HCT116 (cell line): ENCODE data around the gene SLC2A9. TPM values are rescaled to one million over a fixed set of nuclear protein-coding genes. Genes with fewer than 3 reads are reported as not detected.

Experiments
- ATAC-seq: fragments of 200-7000 bp; cut with Tn5 transposase; 2 replicates; pipeline ENCODE4 v1.9.1; 2020; ENCODE audit warnings: mild to moderate bottlenecking, moderate library complexity
- BruUV-seq: library from RNA; stranded (reverse); fragments of 400-500 nt; replicated peaks from 2 replicates; lab custom pipeline; 2021; lab: Mats Ljungman, UMichigan
- CTCF ChIA-PET: fragments of 300-600 bp; sonication (Branson Sonifier 250); formaldehyde crosslinking; loops from one replicate; lab custom pipeline; 2021; ENCODE audit warnings: antibody characterized with exemption; lab: Charles Lee
- POLR2A ChIA-PET: fragments of 300-600, 350-600 bp; sonication (Branson Sonifier 250); formaldehyde crosslinking; loops from one replicate; lab custom pipeline; 2021; ENCODE audit warnings: antibody characterized with exemption; lab: Charles Lee
- RAD21 ChIA-PET, 2 experiments: fragments of 300-600 bp; sonication (Branson Sonifier 250); formaldehyde crosslinking; loops; one replicate each; lab custom pipeline; 2023; ENCODE audit warnings: low total read pairs in 2 of 2; ENCODE audit not compliant: uncharacterized antibody in 2 of 2, unreplicated experiment in 2 of 2, low non-redundant PET in 1 of 2; lab: Charles Lee
- DNase-seq: peaks from one replicate; pipeline ENCODE4 v3.0.0-alpha.2; 2010; ENCODE audit warnings: low read depth, low spot score
- H2AFZ ChIP-seq: fragments of 200-600 bp; shearing (Covaris generic), sonication (generic); 2 replicates; pipeline ENCODE4 v1.6.1; 2017; ENCODE audit warnings: low read depth, mixed run types, mixed read lengths, antibody characterized with exemption, low read length; ENCODE audit not compliant: poor library complexity, severe bottlenecking
- H3K27ac ChIP-seq: 2 replicates; pipeline ENCODE4 v1.5.1; 2012; ENCODE audit warnings: low read depth, low read length
- H3K27me3 ChIP-seq: fragments of 200-600 bp; sonication (generic); 2 replicates; pipeline ENCODE4 v1.6.1; 2016; ENCODE audit warnings: mixed run types, low read length, mixed read lengths; ENCODE audit not compliant: insufficient read depth
- H3K36me3 ChIP-seq, 2 experiments: fragments of 200-500 bp in 1 of 2; fragments of 200-600 bp in 1 of 2; sonication (Bioruptor generic) in 1 of 2; sonication (generic) in 1 of 2; 2 replicates each; pipeline versions ENCODE4 v1.5.1 to v1.6.1; 2014 to 2016; ENCODE audit warnings: low read length in 2 of 2, inconsistent platforms in 1 of 2, mixed read lengths in 1 of 2, mixed run types in 1 of 2; ENCODE audit not compliant: insufficient read depth in 2 of 2, control insufficient read depth in 1 of 2
- H3K4me1 ChIP-seq, 2 experiments: fragments of 200-600 bp in 1 of 2; sonication (generic) in 1 of 2; 2 replicates each; pipeline versions ENCODE4 v1.5.1 to v1.6.1; 2012 to 2017; ENCODE audit warnings: low read length in 2 of 2, inconsistent platforms in 1 of 2, mild to moderate bottlenecking in 1 of 2, mixed read lengths in 1 of 2, mixed run types in 1 of 2, moderate library complexity in 1 of 2; ENCODE audit not compliant: insufficient read depth in 2 of 2, control insufficient read depth in 1 of 2
- H3K4me2 ChIP-seq: fragments of 200-600 bp; sonication (generic); 2 replicates; pipeline ENCODE4 v1.6.1; 2017; ENCODE audit warnings: mixed run types, low read length, mixed read lengths
- H3K4me3 ChIP-seq, 2 experiments: fragments of 200-600 bp in 1 of 2; sonication (generic) in 1 of 2; replicated peaks in 1 of 2; 2 replicates each; pipeline ENCODE4 v1.5.1; 2011 to 2016; ENCODE audit warnings: low read length in 2 of 2, control low read depth in 1 of 2, low read depth in 1 of 2, mild to moderate bottlenecking in 1 of 2, mixed read lengths in 1 of 2, mixed run types in 1 of 2
- H3K79me2 ChIP-seq: fragments of 200-600 bp; sonication (generic); 2 replicates; pipeline ENCODE4 v1.6.1; 2017; ENCODE audit warnings: mild to moderate bottlenecking, mixed run types, low read length, moderate library complexity, mixed read lengths; ENCODE audit not compliant: insufficient read depth
- H3K9ac ChIP-seq: fragments of 200-600 bp; sonication (generic); 2 replicates; pipeline ENCODE4 v1.6.1; 2016; ENCODE audit warnings: low read length, mixed read lengths
- H3K9me2 ChIP-seq: fragments of 200-600 bp; sonication (generic), shearing (Covaris generic); 2 replicates; pipeline ENCODE4 v1.6.1; 2017; ENCODE audit warnings: mixed run types, mild to moderate bottlenecking, moderate library complexity; ENCODE audit not compliant: insufficient read depth
- H3K9me3 ChIP-seq, 2 experiments: fragments of 200-500 bp in 1 of 2; fragments of 200-600 bp in 1 of 2; sonication (Bioruptor generic) in 1 of 2; sonication (generic) in 1 of 2; 2 replicates each; pipeline ENCODE4 v1.6.1; 2014 to 2017; ENCODE audit warnings: low read length in 2 of 2, mixed read lengths in 2 of 2, inconsistent platforms in 1 of 2, low read depth in 1 of 2, mild to moderate bottlenecking in 1 of 2, mixed run types in 1 of 2, moderate library complexity in 1 of 2; ENCODE audit not compliant: control insufficient read depth in 1 of 2, insufficient read depth in 1 of 2
- H4K20me1 ChIP-seq: fragments of 200-600 bp; sonication (generic), shearing (Covaris generic); 2 replicates; pipeline ENCODE4 v1.6.1; 2017; ENCODE audit warnings: mixed run types, mild to moderate bottlenecking, moderate library complexity; ENCODE audit not compliant: insufficient read depth
- EZH2 ChIP-seq: fragments of 200-600 bp; sonication (generic); IDR thresholded peaks from 2 replicates; pipeline ENCODE4 v1.6.1; 2017; ENCODE audit warnings: antibody characterized with exemption, mixed run types
- EZH2phosphoT487 ChIP-seq: fragments of 200-600 bp; IDR thresholded peaks from 2 replicates; pipeline ENCODE4 v1.6.1; 2018; ENCODE audit warnings: antibody characterized with exemption, borderline replicate concordance
- POLR2AphosphoS5 ChIP-seq: IDR thresholded peaks from 2 replicates; pipeline ENCODE4 v1.6.1; 2011; ENCODE audit warnings: mild to moderate bottlenecking, low read depth, low read length, moderate library complexity
- TCF7L2 ChIP-seq: IDR thresholded peaks from 2 replicates; pipeline ENCODE4 v1.7.0; 2011; ENCODE audit warnings: borderline replicate concordance, inconsistent platforms; ENCODE audit not compliant: insufficient read depth, insufficient read length; ENCODE audit errors: extremely low read depth
- intact Hi-C: fragments of 100-400 bp; cut with micrococcal nuclease; formaldehyde crosslinking; loops from 2 replicates; pipeline ENCODE4 v1.10.0; 2022
- total RNA-seq: library from RNA; stranded (reverse); gene quantifications from one replicate; pipeline ENCODE4 v1.2.1, GENCODE V29; 2021; ENCODE audit not compliant: unreplicated experiment
- TF ChIP-seq, protein P1 (sequence below), 3 experiments: fragments of 200-600 bp in 1 of 3; sonication (generic) in 1 of 3; IDR thresholded peaks in 2 of 3; conservative IDR thresholded peaks in 1 of 3; 2 replicates each; pipeline ENCODE4 v1.5.1; 2012 to 2017; ENCODE audit warnings: low read depth in 2 of 3, low read length in 2 of 3, antibody characterized with exemption in 1 of 3, borderline replicate concordance in 1 of 3, control low read depth in 1 of 3, mild to moderate bottlenecking in 1 of 3, mixed read lengths in 1 of 3, mixed run types in 1 of 3, moderate library complexity in 1 of 3; ENCODE audit not compliant: insufficient read depth in 1 of 3

Gene SLC2A9
- total RNA-seq, 1 experiment from 2014 or later, result 2.2 TPM

GRCh38 chr4:9867751-9868425 lies 153.4 kb downstream of the SLC2A9 start:
- H3K4me1 ChIP-seq, result no peaks in the 10 kb centered on the region
- H2AFZ ChIP-seq, result no peak overlapping the region
- no peak overlapping the region for H3K4me2 ChIP-seq
- H3K9ac ChIP-seq, result no peak overlapping the region
- no peaks in the 10 kb centered on the region for H3K36me3 ChIP-seq
- DNase-seq (no peak), ATAC-seq (no peak)
- no peaks in the 10 kb centered on the region for H3K79me2 ChIP-seq
- H3K9me2 ChIP-seq, result no peaks in the 10 kb centered on the region
- POLR2A ChIA-PET, result no interaction called here
- no TSS peak for BruUV-seq
- RAD21 ChIA-PET, result no interaction called here
- peaks cover 3% of the 10 kb centered on the region; the same call in 1 of the 2 replicates for H3K27me3 ChIP-seq
- TF ChIP-seq POLR2AphosphoS5, result no peak
- no peak for TF ChIP-seq TCF7L2
- TF ChIP-seq EZH2, result no peak
- intact Hi-C loops, result no loop called here
- H3K9me3 ChIP-seq, result no peaks in the 10 kb centered on the region
- no peaks in the 10 kb centered on the region for H4K20me1 ChIP-seq
- no peak overlapping the region for H3K27ac ChIP-seq
- CTCF ChIA-PET, result no interaction called here
- no peak overlapping the region for H3K4me3 ChIP-seq

- Histone ChIP-seq H3K27me3 (peaks cover 3% of the 10 kb centered on the region; the same call in 1 of the 2 replicates), H3K4me3 (no peak overlapping the region), H3K9me3 (no peaks in the 10 kb centered on the region), H3K4me2 (no peak overlapping the region), H4K20me1 (no peaks in the 10 kb centered on the region), H3K9ac (no peak overlapping the region), H2AFZ (no peak overlapping the region), H3K36me3 (no peaks in the 10 kb centered on the region), H3K79me2 (no peaks in the 10 kb centered on the region), H3K27ac (no peak overlapping the region), H3K4me1 (no peaks in the 10 kb centered on the region), H3K9me2 (no peaks in the 10 kb centered on the region)
- BruUV-seq, result no TSS peak
- POLR2A ChIA-PET, result no interaction called here
- CTCF ChIA-PET, result no interaction called here
- TF ChIP-seq, protein P1, sequence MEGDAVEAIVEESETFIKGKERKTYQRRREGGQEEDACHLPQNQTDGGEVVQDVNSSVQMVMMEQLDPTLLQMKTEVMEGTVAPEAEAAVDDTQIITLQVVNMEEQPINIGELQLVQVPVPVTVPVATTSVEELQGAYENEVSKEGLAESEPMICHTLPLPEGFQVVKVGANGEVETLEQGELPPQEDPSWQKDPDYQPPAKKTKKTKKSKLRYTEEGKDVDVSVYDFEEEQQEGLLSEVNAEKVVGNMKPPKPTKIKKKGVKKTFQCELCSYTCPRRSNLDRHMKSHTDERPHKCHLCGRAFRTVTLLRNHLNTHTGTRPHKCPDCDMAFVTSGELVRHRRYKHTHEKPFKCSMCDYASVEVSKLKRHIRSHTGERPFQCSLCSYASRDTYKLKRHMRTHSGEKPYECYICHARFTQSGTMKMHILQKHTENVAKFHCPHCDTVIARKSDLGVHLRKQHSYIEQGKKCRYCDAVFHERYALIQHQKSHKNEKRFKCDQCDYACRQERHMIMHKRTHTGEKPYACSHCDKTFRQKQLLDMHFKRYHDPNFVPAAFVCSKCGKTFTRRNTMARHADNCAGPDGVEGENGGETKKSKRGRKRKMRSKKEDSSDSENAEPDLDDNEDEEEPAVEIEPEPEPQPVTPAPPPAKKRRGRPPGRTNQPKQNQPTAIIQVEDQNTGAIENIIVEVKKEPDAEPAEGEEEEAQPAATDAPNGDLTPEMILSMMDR (IDR thresholded peaks at IDR 0.05 in 2 of 3, conservative IDR thresholded peaks at IDR 0.05 in 1 of 3; ENCODE audit: borderline replicate concordance in 1 of 3, insufficient read depth in 1 of 3, low read depth in 2 of 3, low read length in 2 of 3), result no peak
- TF ChIP-seq EZH2phosphoT487, result no peak
- DNase-seq (no peak), ATAC-seq (no peak)
- RAD21 ChIA-PET, result no interaction called here
- intact Hi-C loops, result no loop called here
Measured at GRCh38 chr4:9866931-9867330, 154.4 kb downstream of the SLC2A9 start.
